Amniotic epithelial cell (primary cell): ENCODE measurements around the gene LRMDA.

Source experiments
- DNase-seq: peaks from one replicate; pipeline ENCODE4 v3.0.0-alpha.2; 2010; ENCODE audit warnings: low read depth

Gene LRMDA

DNA sequence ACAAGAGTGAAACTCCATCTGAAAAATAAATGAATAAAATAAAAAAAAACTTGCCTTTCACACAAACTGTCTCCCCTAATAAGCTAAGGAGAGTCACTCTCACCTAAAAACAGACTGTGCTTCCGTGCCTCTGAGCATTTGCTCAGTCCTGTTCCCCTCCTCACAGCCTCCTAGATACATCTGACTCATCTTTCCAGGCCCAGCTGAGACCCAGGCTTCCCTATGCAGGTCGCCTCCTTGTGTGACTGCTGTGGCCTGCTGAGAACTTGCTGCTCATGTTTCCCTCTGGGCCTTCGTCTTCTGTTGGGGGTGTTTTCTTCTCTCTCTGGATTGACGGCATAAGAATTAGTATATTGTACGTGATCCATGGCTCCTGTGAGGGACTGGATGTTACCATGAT lies 777.7 kb downstream of the LRMDA start:
- peak; percentile 49 for DNase-seq

DNA sequence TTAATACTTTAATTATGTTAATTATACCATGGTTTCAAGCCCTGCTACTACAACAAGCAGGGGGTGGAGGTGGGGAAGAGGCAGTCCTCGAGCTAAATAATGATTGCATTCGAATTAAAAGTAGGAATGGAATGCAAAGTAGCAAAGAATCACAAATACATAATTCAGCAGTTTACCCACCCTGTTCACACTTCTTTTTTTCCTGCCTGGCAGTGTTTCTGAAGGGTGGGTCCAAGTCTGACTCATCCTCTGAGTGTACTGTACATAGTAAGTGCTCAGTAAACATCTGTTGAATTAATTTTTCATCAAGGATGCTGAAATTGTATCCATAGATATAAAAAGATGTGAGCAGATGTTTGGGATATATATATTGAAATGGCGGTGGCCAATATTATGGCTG lies 778.8 kb downstream of the LRMDA start:
- DNase-seq: no peak

DNA sequence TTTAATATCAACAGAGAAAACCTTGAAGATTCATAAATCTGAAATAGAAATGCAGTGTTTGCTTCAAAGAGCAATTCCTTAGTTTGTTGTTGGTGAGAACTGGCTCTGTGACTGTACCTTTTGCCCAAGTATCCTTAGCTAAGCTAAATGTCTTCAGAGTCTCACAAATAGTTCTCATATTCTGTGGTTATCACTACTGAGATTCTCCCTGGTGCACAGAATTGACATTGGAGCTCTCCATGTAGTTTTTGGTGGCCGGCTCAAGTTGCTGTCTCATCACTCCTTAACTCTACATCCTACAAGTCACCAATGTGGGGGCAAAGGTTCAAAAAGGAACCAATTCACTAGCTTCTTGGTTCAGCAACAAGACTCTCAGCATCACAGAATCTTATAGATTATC lies 780.3 kb downstream of the LRMDA start:
- no peak for DNase-seq

DNA sequence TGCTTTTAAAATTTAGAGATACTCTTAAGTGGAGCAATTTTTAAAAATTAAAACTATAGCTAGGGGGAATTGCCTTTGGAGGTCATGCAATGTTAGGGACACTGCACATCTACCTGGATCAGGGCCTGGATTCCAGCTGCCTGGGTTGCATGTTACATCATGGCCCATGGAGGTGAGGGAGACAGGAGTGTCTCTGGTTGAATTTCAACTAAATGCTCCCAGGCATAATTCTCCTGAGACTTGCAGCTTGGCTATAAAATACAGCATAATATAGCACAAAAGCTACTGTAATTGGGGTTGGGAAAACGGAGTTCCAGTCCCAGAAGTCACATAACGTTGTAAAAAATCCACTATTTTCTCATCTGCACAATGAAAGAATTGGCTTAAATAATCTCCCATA lies 782.5 kb downstream of the LRMDA start:
- DNase-seq: no peak

DNA sequence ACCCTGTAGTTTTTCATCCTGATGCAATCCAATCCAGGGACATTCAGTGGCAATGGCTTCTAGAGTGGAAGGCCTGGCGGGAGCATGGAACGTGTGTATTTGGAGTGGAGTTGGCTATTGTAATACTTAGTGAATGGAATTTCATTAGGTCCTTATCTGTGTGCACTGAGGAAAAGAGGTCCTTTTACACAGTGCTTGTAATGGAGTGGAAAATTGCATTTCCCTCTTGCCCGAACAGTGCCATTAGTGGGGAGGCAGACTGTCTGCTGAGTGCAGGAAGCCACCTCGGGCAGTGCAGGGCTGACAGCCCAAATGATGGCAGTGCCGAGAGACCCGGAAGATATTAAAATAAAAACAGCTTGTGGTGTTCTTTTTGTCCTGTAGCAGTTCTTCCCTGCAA lies 786.6 kb downstream of the LRMDA start:
- no peak for DNase-seq

DNA sequence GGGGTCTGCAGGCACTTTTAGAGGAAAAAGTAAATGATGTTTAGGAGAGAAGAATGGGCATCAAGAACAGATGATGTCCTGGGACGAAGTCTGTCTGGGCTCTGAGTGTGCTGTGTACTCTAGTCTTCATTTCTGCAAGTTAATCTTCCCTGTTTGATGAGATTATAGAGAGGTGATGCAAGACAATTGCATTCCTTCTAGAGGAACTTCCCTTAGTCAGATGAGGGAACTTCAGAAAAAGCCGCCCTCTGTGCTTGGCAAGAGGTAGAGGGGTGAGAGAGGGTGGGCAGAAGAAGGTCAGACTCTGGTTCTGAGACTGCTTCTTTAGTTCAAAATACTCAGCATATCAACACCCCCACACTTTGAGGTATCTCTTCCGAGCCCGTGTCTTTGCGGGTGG lies 797.9 kb downstream of the LRMDA start:
- peak; percentile 48 for DNase-seq

DNA sequence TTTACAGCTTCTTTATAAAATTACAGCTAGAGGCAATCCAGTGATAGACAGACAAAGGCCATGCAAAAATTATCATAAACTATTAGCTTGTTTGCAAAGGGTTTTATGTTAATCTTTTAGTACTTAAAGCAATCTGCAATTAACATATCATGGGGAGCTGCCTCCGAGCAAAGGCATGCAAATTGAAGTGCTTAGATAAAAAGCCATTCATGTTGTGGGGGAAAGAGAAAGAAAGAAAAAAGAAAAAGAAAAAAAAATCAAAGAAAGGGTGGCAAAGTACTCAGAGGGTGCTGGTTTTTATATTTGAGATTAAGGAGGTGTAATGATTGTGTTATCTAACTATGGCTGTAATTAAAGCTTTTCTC lies 799.5 kb downstream of the LRMDA start:
- no peak for DNase-seq

DNA sequence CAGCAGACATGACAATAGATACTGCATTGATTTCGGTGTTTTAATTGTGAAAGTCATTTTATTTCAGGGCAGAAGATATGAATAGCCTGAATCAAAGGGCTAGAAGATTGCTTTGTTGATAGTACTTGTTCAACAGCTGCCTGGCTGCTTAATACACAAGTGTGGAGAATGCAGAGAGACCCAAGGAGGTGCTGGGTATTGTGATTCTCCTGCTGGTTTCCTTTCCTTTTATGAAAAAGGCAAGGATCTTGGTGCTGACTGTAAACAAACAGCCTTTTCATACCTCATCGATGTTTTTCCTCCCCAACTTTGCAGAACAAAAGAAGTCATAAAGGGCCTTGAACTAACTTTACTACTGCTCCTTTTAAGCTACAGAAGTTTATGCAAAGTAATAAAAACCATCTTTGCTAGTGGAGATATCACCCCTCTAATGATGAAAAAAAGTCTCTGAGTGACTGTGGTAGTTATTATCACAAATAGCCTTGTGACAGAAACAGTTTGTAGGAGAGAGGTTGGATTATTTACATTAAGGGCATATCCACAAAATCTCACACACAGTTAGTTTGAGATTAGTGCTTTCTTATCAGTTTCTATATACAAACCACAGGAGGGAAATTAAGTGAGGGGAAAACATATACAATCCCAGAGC lies 800.0 kb downstream of the LRMDA start:
- no peak for DNase-seq

DNA sequence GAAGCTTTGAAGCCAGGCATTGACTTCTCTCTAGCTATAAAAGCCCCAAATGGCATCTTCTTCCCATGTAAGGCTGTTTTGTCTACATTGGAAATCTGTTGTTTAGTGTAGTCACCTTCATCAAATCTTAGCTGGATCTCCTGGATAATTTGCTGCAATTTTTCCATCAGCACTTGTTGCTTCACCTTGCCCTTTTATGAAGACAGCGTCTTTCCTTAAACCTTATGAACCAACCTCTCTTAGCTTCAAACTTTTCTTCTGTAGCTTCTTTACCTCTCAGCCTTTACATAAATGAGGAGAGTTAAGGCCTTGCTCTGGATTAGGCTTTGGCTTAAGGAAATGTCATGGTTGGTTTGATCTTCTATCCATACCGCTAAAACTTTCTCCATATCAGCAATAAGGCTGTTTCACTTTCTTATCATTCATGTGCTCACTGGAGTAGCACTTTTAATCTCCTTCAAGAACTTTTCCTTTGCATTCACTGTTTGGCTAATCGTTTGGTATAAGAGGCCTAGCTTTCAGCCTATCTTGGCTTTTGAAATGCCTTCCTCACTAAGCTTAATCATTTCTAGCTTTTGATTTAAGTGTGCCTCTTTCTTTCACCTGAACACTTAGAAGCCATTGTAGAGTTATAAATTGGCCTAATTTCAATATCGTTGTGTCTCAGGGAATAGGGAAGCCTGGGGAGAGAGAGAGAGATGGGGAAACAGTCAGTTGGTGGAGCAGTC lies 803.2 kb downstream of the LRMDA start:
- DNase-seq: no peak

DNA sequence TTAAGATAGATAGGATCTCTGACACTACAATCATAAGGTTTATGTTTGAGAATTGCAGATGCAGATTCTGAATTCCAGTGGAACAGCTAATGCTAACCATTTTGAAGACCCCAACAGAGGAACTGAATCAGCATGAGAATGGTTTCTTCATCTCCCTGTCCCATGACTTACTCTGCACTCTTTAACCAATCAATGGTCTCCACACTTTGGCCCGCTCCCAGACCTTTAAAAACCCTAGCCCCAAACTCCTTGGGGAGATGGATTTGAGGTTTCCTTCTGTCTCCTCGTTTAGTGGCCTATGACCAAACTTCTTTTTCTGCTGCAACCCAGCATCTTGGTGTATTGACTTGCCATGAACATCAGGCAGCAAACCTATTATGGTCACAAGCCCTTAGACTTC lies 804.9 kb downstream of the LRMDA start:
- DNase-seq: no peak

DNA sequence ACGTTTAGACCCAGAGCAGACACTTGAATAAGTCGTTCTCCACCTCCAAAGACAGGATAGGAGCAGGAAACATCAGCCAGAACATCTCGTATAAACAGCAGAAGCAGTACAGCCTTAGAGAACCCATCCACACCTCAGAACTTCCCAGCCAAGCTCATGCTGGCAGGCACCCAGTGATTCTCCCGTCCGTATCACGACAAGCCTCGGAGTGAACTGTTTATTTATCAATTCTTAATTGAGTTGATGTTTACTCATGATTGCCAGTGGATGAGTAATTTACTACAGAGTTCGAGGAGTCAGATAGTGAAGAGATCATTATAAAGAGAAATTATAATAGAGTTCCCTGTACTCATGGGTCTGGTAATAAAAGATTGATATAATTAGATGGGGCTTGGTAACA lies 811.5 kb downstream of the LRMDA start:
- no peak for DNase-seq

DNA sequence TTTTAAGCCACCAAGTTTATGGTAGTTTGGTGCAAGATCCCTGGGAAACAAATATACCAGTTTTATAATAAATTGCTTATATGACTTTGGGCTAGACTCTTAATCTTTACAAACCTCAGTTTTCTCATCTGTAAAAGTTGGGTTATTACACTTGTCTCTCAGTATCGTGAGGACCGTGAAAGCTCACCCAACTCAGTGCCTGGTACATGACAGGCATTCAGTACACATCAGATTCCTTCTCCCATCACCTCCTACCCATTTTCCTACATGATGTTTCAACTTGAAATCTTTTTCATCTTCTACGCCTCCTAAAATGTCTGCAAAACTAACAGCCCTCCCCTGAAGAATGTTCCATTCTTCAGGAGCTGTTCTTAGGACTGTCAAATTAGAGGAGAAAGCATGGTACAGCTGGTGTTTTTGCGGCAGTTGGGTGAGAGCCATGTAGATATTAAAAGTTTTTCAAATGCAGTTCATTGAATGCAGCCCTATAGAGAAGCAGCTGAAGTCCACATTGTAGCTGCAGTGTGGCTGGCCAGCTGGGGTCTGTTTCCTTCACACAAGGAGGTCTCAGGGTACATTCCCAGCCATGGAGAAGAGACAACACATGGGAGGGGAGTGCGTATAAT lies 812.8 kb downstream of the LRMDA start:
- peak; percentile 59 for DNase-seq

DNA sequence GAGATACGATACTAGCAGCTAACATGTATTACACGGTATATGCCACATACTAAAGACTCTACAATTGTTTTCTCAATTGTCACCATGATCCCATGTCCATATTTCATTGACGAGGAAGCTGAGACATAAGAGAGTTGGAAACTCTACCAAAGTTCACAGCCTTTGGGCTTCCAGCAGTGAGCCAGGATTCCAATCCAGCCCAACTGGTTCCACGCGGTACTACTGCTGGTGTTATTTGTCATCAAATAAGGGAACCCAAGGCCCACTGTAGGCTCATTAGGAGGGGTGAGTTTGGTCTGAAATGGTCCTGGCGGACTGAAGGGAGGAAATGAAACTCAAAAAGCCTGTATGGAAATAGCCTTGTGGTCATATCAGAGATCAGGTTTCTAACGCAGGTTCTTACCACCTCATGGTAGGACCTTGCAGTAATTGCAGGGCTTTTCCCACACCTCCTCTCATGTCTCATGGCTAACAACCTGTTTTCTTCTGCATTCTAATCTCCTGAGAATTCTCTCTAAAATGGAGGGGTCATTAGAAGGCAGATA lies 814.6 kb downstream of the LRMDA start:
- DNase-seq: no peak

DNA sequence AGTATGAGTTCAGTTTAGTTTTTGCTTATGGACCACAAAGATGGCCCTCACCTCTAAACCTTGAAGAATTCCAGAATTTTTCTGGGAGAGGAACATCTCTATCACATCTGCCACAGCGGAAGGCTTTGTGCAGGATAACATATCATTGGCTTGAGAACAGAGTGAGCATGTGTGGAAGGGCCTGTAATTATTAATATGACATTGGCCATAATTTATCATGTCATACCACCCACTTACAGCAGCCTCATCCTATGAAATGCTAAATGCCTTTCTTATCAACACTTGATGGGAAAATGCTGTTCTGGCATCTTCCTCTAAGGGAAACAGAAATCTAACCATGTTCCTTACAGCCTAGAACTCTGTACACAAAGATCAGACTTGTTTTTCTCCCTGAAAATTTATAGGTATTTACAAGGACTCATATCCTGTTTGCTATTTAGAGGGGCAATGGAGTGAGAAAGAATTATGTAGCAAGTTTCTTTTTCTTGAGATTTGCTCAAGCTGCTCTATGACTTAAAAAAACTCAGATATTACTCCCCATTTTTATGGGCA lies 817.3 kb downstream of the LRMDA start:
- peak; percentile 96 for DNase-seq

DNA sequence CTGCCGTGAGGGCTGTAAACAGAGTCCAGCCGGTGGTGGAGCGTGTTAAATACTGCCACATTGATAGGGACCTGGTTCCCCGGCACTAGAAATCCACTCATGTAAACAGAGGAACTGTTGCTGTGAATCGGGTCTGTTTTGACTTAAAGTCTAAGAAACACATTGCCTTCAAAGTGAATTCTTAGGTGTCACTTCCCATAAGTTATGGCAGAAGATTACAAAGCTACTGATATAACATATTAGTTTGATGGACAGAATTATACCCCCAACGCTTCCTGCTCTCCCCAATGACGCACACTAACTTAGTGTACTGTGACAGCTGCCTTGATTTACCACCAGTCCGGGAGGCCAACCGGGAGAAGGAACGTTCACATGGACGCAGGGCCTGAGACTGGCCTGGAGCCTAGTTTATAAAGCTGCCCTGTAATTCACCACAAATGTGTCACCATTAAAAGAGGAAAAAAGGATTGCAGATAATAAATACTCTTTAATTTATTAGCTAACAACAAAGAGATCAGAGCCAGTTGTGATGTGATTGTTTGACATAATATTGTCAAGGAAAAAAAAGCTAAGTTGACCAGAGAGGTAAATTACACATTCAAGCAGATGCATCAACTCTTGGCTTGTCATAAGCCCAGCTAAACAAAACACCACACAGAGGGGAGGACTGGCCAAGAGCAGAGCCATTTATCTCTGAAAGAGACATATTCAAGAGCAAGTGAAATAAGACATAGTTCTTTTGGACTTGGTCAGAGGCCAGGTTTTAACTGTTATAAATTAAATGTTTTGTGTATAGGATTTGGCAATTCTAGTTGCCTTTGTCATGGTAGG lies 820.6 kb downstream of the LRMDA start:
- DNase-seq: peak; percentile 100

DNA sequence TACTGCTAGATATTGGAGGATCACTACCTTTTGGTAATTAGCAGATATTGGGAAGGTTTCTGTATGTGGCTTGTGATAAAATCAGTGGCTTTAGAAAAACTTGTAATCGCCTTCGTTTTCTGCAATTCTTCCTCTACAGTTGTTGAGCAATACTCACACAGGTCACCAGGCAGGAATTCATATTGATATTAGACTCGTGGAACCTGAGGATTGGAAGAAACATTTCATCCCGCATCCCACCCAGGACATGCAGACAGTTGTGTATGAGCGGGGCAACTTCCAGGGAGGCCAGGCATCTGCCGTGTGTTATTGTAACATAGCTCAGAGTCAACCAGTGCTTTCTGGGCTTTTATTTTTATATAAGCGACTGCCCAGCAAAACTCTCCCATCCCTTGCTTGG lies 821.3 kb downstream of the LRMDA start:
- peak; percentile 94 for DNase-seq

DNA sequence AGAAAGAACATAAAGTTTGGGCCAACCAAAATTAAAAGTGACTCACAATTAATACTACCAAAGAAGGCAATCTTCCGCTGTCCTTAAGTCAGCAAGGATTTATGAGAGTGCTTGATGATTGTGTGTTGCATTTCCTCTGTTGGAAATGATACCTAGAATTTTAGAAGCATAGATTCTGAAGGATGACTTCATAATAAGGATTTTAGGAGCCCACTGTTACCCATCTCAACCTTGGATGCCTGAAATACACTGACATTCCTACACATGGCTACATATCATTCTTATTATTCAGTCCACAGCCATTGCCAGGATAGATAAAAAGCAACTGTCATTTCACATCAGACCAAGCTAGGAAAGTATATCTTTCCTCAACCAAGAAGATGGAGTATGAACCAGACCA lies 823.8 kb downstream of the LRMDA start:
- DNase-seq: peak; percentile 47

DNA sequence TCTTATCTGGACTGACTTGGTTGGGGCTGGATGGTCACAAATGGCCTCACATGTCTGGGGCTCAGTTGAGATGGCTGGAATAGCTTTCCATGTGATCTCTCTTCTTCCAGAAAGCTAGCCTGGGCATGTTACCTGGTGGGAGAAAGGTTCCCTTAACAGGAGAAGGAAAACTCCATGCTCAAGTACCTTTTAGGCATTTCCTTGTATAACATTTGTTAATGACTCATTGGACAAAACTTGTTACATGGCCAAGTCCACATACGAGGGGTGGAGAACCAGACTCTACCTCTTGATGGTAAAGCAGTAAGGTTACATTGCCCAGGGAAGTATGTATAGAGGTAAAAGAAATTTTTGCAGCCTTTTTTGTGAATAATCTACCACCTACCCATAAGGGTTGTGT lies 826.4 kb downstream of the LRMDA start:
- DNase-seq: no peak

DNA sequence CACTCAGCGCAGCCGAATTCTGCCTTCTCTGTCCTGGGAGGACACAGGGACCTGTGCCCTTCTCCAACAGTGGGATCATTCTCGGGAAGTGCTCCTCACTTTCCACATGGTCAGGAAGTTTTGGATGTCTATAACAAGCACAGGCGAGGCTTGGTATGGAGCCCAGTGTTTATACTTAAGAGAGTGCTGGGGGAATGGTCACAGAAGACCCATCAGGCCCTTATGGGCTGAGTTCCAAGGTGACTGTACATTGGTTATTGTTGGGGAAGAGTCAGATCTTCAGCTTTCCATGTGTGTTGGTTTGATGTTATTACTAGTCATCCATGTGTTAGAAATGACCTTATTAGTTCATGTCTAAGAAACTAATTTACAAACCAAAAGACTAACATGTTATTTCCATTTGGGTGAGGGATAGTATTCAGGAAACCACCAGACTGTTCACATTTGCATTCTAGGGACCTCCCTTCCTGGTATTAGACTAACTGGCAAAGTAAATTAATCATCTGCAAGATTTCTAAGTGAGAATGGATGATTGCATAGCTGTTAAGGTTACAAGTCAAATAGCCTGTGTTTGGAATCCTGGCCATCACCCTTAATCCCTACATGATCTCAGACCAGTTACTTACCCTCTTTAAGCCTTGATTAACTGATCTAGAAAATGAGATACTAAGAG lies 834.2 kb downstream of the LRMDA start:
- DNase-seq: no peak

DNA sequence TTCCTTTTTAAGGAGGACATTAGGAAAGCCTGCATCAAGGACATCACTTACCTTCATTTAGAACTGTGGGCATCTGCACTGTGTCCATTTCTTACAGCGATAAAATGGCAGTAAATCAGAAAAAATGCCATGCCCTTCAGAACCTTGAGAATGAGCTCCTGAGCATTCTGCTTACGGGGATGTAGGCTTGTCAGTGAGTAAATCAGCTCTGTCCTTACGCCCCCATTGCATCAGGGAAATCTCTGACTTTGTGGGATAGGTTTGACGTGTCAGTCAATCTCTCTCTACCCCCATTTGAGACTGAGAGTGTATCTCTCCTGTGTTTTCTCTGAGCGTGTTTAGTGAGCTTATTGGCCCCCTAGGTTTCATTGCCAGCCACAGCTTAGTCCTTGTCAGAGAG lies 837.1 kb downstream of the LRMDA start:
- DNase-seq: no peak

DNA sequence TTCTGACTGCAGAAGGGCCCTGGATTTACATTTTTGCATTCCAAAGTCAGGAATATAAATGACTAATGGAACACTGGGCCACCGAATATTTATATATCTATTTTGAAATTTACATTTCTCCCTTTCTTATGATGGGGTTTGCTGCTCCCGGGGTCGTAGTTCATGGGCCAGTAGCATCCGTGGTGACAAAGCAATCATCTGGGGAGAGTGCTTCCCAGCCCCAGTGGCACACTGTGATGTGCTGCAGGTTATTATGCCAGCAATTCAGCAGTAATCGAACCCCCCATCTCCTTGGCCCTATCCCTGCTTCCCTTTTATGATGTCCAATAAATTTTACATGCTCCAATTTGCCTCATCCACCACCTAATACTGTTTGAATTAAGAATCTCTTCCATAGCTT lies 837.5 kb downstream of the LRMDA start:
- no peak for DNase-seq

DNA sequence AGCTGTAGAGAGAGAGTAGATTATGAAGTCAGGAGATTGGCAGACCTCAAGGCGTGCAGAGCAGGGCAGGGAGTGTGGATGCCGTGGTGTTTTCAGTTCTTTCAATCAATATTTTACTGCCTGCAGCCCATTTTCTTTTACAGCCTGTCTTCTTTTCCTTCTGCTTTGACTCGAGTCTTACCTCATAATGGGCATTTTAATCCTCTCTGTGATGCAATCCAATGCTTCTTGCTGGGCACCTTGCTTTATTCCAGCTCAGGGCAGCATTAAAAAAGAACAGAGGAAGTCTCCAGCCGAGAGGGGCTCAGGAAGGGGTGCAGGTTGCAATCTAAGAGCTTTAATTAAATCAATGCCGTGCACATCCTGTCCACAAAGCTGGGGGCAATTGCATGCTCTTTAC lies 839.0 kb downstream of the LRMDA start:
- DNase-seq: peak; percentile 63
